Nephron progenitor cell (in vitro differentiated cells): ENCODE measurements around the gene SORBS1.
A peak's percentile ranks its signal among the peaks of the same experiment; 100 is the strongest.

Experiments used
- DNase-seq: peaks from one replicate; pipeline ENCODE4 v3.0.0; 2021
- H3K27ac Mint-ChIP-seq: 2 replicates; pipeline ENCODE4 v1.8.0; 2021; ENCODE audit warnings: mild to moderate bottlenecking, moderate library complexity, mixed read lengths
- H3K27me3 Mint-ChIP-seq: 2 replicates; pipeline ENCODE4 v1.8.0; 2021; ENCODE audit warnings: mild to moderate bottlenecking, low read depth, mixed read lengths; ENCODE audit not compliant: poor library complexity
- H3K36me3 Mint-ChIP-seq: 2 replicates; pipeline ENCODE4 v1.8.0; 2021; ENCODE audit warnings: low read depth, mixed read lengths
- H3K4me1 Mint-ChIP-seq: 2 replicates; pipeline ENCODE4 v1.8.0; 2021; ENCODE audit warnings: mixed read lengths
- H3K4me3 Mint-ChIP-seq: 2 replicates; pipeline ENCODE4 v1.8.0; 2021; ENCODE audit warnings: mild to moderate bottlenecking, moderate library complexity, mixed read lengths
- H3K9me3 Mint-ChIP-seq: 2 replicates; pipeline ENCODE4 v1.8.0; 2021; ENCODE audit warnings: mild to moderate bottlenecking, moderate library complexity, mixed read lengths
- TF ChIP-seq, protein P1 (sequence below): fragments of 200-600 bp; sonication (generic); IDR thresholded peaks from 2 replicates; pipeline ENCODE4 v1.5.0; 2021; ENCODE audit warnings: antibody characterized with exemption

SORBS1 gene

DNA sequence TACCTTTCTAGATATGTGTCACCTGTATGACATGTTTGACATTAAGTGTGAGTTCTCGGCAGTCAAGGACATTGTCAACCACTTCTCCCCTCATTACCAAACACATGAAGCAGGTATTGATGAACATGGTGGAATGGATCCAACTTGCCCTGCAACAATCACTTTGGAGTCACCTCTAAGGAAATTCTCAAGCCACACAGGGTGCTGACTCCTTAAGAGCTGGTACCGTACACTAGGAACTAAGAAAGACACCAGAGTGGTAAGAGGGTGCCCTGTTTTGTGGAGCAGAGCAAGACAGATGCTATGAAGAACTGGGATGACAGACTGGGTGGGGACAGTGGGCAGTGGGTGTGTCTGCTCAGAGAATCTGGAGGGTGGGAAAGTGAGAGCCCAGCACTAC, 17.4 kb upstream of the SORBS1 start:
- TF ChIP-seq, protein P1, sequence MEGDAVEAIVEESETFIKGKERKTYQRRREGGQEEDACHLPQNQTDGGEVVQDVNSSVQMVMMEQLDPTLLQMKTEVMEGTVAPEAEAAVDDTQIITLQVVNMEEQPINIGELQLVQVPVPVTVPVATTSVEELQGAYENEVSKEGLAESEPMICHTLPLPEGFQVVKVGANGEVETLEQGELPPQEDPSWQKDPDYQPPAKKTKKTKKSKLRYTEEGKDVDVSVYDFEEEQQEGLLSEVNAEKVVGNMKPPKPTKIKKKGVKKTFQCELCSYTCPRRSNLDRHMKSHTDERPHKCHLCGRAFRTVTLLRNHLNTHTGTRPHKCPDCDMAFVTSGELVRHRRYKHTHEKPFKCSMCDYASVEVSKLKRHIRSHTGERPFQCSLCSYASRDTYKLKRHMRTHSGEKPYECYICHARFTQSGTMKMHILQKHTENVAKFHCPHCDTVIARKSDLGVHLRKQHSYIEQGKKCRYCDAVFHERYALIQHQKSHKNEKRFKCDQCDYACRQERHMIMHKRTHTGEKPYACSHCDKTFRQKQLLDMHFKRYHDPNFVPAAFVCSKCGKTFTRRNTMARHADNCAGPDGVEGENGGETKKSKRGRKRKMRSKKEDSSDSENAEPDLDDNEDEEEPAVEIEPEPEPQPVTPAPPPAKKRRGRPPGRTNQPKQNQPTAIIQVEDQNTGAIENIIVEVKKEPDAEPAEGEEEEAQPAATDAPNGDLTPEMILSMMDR, result no peak
- Mint-ChIP-seq H3K27me3 (peaks cover 11% of the 10 kb centered on the region), H3K36me3 (no peaks in the 10 kb centered on the region), H3K9me3 (no peaks in the 10 kb centered on the region), H3K4me1 (peaks cover 10% of the 10 kb centered on the region), H3K27ac (no peak overlapping the region), H3K4me3 (no peak overlapping the region)
- no peak for DNase-seq

- no peak overlapping the region for H3K4me3 Mint-ChIP-seq
- no peak for DNase-seq
- H3K9me3 Mint-ChIP-seq, result no peaks in the 10 kb centered on the region
- no peaks in the 10 kb centered on the region for H3K36me3 Mint-ChIP-seq
- no peak overlapping the region for H3K27ac Mint-ChIP-seq
- TF ChIP-seq, protein P1, result no peak
- no peaks in the 10 kb centered on the region for H3K27me3 Mint-ChIP-seq
- H3K4me1 Mint-ChIP-seq, result peaks cover 37% of the 10 kb centered on the region
Measured at GRCh38 chr10:95574649-95575365, 13.6 kb upstream of the SORBS1 start.

- Mint-ChIP-seq H3K4me3 (no peak overlapping the region), H3K4me1 (peaks cover 37% of the 10 kb centered on the region), H3K27ac (peak overlapping the region; percentile 33), H3K9me3 (no peaks in the 10 kb centered on the region), H3K36me3 (no peaks in the 10 kb centered on the region), H3K27me3 (no peaks in the 10 kb centered on the region)
- TF ChIP-seq, protein P1, result no peak
- DNase-seq, result no peak
Measured at GRCh38 chr10:95573964-95574604, 12.9 kb upstream of the SORBS1 start.

GRCh38 chr10:95573527-95573926, 12.4 kb upstream of the SORBS1 start:
- H3K4me1 Mint-ChIP-seq, result peaks cover 37% of the 10 kb centered on the region
- H3K9me3 Mint-ChIP-seq, result no peaks in the 10 kb centered on the region
- H3K27ac Mint-ChIP-seq, result peak overlapping the region; percentile 46
- no peak for DNase-seq
- no peaks in the 10 kb centered on the region for H3K27me3 Mint-ChIP-seq
- no peaks in the 10 kb centered on the region for H3K36me3 Mint-ChIP-seq
- peak overlapping the region; percentile 6 for H3K4me3 Mint-ChIP-seq
- TF ChIP-seq, protein P1, result no peak

DNA sequence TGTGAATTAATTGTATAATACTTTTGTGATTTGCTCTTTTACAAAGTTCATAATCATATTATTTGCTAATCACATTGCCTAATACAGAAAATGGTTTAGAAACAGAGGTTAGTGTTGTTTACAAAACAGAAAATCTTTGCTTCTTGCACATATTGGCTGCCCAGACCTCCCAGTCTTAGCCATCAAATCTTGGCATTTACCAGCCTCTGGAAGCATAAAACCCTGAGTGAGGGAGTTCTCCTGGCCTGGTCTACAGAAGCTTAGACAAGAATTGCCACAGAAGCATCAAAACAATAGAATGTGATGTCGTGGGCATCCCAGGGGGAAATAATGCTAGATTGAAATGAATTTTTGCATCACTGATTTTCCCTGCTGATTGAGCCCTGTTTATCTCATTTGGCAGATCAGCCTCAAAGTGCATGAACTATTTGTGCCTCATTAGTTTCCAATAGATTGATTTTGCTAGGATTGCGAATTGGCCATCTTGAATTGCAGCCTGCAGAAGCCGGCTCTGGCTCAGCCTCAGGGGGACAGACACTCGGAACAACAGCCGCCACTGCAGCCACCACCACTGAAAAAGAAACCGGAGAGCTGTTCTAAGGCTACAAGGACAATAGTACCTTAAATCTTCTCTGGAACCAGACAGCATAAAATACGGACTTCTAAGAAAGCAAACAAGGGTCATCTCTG, 11.1 kb upstream of the SORBS1 start:
- Mint-ChIP-seq H3K9me3 (no peaks in the 10 kb centered on the region), H3K27ac (peak overlapping the region; percentile 90), H3K4me3 (peak overlapping the region; percentile 71), H3K36me3 (no peaks in the 10 kb centered on the region), H3K27me3 (no peaks in the 10 kb centered on the region), H3K4me1 (peaks cover 42% of the 10 kb centered on the region)
- TF ChIP-seq, protein P1, result no peak
- no peak for DNase-seq
